Subcutaneous adipose tissue (tissue), 4 donors: ENCODE results near the gene ODC1. TPM values are rescaled to one million over a fixed set of nuclear protein-coding genes. Genes with fewer than 3 reads are reported as not detected.

Experiments used
- total RNA-seq, 4 donors: library from RNA; depleted of rRNA; stranded (reverse); fragments of >200 nt; gene quantifications; one replicate each; pipeline ENCODE4 v1.1.0, GENCODE V29; 2016
- TF ChIP-seq, protein P1 (sequence below): fragments of 450-650 bp; IDR thresholded peaks from one replicate; pipeline ENCODE4 v1.5.1; 2016; ENCODE audit warnings: low read depth, mild to moderate bottlenecking, control low read depth, antibody characterized with exemption, moderate library complexity

Gene ODC1
- total RNA-seq, 4 donors from 2014 or later: 25.8 to 55.3 (median 31.1) TPM

DNA sequence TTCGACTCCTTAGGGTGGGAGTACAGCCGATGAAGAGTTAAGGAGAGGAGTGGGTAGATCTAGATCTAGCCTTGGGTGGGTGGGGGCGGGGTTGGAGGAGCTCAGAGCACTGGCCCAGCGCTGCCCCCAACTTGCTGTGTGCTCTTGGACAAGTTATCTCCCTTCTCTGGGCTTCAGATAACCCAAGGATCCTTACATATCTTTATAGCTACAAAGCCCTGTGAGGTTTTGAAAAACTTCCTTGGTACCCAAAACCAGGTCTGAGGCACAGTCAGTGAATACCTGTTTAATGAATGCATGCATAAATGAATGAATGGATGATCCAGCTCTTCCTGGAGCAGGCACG, 1.3 kb upstream of the ODC1 start:
- TF ChIP-seq, protein P1, sequence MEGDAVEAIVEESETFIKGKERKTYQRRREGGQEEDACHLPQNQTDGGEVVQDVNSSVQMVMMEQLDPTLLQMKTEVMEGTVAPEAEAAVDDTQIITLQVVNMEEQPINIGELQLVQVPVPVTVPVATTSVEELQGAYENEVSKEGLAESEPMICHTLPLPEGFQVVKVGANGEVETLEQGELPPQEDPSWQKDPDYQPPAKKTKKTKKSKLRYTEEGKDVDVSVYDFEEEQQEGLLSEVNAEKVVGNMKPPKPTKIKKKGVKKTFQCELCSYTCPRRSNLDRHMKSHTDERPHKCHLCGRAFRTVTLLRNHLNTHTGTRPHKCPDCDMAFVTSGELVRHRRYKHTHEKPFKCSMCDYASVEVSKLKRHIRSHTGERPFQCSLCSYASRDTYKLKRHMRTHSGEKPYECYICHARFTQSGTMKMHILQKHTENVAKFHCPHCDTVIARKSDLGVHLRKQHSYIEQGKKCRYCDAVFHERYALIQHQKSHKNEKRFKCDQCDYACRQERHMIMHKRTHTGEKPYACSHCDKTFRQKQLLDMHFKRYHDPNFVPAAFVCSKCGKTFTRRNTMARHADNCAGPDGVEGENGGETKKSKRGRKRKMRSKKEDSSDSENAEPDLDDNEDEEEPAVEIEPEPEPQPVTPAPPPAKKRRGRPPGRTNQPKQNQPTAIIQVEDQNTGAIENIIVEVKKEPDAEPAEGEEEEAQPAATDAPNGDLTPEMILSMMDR: no peak

DNA sequence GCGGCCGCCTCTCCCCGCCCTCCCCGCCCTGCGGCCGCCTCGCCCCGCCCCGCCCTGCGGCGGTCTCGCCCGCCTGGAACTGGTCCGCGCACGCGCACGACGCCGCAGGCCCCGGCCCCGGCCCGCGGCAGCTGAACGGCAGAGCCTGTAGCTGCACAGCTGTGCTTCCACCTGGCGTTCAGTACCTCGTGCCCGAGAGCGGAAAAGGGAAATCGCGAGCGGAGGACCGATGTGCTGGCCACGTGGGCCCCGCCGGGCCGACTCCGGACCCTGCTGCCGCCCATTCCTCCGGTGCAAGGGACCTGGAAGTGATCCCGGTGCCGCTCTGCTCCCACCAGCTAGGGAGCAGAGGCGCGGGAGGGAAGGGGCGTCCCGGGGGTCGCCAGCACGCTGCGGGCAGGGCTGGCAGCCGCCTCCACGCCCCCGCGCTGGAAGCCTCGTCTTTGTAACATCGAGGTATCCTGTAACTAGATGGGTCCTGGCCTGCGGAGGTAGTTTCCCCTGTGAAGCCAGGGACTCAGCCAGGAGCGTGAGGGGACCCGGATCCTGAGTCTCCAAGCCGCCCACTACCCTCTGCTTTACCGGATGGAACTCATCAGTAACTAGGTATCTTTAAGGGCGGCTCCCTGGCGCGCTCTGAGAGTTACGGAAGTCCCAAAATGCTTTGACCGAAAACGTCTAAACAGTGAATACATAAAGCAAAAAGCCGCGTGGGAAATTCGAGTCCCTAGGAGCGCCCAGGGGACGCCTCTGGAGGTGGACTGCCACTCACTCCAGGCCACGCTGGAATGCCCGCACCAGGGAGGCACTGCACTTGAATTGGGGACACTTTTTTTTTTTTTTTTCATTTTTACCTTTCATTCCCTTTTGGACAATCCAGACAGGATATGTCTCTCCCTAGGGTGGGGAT, 704 bp upstream of the ODC1 start:
- TF ChIP-seq, protein P1: no peak

DNA sequence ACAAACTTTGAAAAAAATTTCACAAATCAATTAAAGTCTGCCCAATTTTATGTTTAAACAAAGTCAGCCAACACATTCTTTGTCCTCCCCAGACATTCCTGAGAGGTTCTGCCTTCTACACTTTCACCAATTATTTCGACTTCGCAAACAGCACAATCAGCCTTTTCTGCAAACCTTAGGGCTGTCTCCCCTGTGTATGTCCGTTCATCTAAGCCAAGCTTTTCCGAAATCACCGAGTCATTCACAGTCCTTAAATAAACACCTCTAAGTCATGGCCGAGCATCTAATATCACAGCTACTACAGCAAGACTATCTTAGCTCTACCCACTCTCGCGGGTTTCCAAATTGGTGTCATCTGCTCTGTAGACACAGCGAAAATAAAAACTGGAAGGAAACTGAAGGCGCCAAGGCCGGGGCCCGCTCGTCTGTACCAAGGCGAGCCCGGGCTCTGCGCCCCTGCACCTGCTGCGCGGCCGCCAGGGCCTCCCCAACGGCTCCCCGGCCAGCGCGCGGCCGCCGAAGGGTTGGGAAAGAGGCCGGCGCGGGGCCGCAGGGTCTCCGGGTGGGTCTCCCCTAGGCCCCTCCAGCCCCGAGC, 730 bp downstream of the ODC1 start:
- TF ChIP-seq, protein P1: no peak

DNA sequence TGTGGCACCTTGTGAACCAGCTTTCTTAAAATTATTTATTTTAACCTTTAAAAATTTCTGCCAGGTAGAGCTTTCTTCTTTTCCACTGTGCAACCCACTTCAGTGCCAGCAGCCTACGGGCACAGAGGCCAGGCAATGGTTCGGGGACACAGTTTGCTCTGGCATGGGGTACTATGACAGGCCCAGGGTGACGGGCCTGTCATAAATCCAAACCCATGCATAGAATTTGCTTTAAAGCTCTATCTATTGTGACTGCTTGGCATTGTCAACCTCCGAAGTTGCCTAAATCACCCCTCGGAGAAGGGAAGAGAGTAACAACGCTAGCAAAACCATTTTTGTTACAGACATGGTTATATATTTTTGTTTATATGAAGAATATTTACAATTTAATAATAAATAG, 1.5 kb downstream of the ODC1 start:
- TF ChIP-seq, protein P1: no peak

DNA sequence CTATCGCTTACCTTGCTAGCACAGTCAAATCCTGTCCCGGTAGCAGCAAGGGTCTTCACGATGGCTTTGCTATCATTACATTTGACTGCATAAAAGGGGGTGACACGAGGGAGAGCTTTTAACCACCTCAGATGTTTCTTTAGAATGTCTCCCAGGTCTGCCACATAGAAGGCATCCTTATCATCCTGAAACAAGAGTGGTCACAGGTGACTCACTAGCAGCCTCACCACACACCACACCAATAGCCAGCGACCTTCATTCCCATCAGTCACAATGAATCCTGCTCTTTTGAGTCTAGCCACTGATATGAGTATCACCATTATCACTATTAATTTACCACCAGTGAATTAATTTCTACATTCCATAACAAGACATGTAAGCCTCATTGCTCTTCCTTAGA, 3.7 kb downstream of the ODC1 start:
- TF ChIP-seq, protein P1: no peak

DNA sequence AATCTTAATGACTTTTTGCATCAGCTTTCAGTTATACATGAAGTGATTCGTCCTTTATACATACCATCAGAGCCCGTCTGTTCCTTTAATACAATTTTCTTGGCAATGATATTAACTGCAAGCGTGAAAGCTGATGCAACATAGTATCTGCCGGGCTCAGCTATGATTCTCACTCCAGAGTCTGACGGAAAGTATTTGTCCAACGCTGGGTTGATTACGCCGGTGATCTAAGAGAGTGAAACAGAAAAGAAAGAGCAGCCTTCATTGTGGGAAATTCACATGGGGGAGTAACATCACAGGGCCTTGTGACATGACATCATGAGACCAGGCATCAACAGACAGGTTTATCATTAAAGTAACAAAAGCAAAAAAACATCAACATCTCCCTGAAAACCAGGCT, 6.2 kb downstream of the ODC1 start:
- TF ChIP-seq, protein P1: no peak

DNA sequence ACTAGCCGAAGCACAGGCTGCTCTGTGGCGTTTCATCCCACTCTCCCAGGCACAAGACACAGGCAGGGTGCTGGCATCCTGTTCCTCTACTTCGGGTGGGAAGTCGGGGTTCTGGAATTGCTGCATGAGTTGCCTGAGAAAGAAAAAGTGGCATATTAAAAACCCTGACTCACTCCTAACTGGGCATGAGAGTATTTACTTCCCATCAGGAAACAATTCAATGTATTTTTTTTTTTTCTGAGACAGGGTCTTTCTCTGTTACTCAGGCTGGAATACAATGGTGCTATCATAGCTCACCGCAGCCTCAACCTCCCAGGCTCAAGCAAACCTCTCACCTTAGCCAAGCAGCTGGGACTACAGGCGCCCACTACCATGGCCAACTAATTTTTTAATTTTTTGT, 7.4 kb downstream of the ODC1 start:
- TF ChIP-seq, protein P1: no peak
